ENCODE measurements around the gene RAB24.
"Not testable (repeated sequence)": the region's sequence is repeated elsewhere in the genome, so short reads cannot be mapped to it uniquely, and the experiment has no call there.

Gene RAB24

DNA sequence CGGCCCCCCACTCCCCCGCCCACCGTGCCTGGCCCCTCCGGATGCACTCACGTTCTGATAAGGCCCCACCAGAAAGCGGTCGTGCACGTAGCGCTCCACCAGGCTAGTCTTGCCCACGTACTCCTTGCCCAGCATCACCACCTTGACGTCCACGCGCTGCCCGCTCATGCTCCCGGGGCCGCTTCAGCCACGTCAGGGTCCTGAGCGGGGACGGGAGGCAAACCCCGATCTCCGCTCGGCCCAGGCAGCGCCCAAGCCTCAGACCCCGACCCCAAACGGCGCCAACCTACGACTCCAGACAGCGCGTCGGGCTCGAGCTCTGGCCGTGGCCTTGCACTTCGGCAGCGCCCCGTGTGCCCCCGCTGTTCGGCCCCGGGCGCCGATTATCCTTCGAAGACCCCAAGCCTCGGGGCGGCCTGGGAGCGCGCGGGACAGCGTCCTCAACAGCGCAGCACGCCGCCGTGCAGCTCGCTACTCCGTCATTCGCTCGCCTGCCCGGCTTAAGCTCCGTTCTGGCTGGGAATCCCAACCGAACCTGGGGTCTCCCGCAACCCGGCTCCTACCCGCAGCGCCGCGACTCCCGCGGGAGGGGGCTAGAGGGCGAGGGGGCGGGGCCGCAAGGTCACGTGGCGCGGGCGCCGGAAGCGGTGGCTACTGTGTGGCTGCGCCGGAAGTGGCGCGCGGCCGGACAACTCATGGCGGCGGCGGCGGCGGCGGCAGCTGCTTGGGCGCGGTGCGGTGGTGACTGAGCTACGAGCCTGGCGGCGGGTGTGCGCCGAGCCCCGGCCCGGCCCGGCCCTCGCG lies at the start of gene RAB24, which contains the start of gene PRELID1:
Gene RAB24, minus strand, starts transcription at position 599 of the 804 bp plus-strand sequence. Its CDS starts 431 bp downstream, at position 168.
Gene PRELID1, plus strand, starts transcription at position 679 of the 804 bp plus-strand sequence. CDS start 187 bp downstream, outside the sequence.
- DNase-seq (ENCODE audit: low read depth), result no peak

DNA sequence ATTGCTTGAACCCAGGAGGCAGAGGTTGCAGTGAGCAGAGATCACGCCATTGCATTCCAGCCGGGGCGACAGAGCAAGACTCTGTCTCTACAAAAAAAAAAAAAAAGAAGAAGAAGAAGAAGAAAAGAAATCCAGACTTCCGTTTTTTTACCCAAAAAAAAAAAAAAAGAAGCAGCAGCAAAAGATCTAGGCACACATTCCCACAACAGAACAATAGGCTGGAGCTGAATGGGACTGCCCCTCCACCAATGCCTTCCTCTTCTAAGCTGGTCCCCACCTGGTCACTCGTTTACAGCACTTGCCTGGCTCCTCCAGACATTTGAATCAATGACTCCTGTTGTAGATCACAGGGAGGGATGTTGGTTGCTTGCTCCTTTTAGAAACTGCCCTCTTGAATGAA lies 49.6 kb upstream of the RAB24 start:
- no peak for DNase-seq (ENCODE audit: low read depth)

DNA sequence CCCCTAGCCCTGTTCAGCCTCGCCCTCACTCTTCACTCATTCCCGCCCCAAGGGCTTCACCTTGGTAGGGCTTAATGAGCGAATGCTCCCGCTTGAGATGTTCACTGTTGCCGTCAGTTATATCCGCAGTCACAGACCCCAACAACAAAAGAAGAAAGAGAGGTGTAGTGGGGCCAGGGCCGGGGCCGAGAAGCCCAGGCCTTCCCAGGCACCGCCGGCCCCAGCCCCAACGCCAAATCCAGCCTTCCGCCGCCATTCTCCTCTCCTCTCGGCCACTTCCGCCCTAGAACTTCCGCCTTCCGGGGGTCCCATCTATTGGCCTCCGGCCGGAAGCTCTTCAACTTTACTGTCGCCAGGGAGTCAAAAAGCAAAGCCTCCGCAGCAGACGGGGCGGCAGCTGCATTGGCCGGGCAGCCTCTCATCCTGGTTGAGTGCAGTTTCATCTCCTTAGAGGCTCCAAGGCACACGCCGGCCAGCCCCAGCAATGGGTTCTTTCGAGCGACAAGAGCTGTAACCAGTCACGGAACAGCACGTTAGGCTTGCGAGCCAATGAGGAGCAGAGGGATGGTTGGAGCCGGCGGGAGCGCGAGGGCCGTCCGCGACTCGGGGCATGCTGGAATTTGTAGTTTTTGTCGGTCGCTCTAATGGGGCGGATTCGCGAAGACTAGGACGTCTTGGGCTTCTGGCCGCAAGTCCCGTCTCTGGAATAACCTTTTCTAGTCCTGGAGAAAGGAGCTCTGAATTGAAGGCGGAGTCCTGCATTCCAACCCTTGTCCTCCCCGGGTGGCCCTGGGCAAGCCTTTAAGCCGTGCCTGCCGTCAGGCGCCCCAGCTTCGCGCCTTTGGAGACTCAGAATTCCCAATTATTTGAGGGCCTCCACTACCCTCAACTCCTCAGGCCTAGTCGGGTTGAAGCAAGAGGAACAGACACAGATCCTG lies 48.1 kb upstream of the RAB24 start, which contains the start of gene LMAN2:
Gene LMAN2, minus strand, starts transcription at position 277 of the 938 bp plus-strand sequence. Its CDS starts 21 bp downstream, at position 256.
- peak; percentile 90 for DNase-seq (ENCODE audit: low read depth)

DNA sequence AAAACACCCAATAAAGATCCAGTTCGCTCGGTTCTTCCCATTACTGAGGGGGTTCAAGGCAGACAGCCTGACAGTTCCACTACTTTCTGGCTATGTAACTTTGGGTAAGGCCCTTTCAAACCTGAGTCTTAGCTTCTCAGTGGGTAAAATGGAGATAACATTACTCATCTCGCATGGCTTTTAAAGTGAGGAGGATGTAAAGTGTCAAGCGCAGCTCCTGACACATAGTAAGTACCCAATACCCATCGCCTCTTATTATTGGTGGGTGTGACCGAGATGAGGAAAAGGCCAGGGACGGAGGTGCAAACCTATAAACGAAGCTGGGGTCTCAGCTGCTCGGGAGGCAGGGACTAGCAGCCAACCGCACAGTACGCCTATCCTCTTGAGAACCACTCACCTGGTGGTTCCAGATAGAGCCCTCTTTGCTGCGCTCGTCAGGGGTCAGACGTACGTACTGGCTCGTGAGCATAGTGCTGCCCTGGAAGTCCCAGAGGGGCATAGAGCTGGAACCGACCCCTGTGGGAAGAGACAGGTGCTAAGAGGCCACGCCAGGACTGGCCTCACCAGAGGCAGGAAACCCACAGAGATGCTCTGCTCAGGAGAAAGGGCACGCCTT lies 47.4 kb upstream of the RAB24 start:
- no peak for DNase-seq (ENCODE audit: low read depth)

DNA sequence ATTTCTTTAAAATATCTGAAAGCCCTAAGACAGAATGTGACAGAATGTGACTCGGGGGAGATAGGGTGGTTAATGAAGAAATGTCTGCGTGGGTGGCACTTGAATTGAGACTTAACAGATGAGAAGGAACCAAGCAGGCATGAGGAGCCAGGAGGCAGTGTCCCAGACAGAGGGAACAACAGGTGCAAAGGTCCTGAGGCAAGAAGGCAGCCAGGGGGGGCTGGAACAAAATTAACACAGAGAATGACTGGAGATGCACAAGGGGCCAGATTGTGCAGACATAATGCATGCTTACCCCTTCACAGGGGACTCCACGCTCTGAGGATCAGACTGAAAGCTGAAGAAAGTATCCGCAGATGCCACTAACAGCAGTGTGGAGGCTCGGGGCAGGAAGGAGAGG lies 46.2 kb upstream of the RAB24 start:
- DNase-seq (ENCODE audit: low read depth), result no peak

DNA sequence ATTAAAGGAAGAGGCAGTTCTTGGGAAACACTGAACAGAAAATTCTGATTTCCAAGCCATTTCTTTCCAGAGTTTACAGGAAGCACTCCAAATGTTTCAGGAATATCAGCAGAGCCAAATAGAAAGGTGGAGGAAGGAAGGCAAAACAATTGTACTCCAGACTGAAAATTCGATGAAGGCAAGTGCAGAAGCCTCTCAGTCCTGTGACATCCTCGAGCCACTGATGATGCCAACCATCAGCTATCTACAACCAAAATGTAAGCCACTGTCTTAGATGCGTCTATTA lies 45.8 kb upstream of the RAB24 start:
- no peak for DNase-seq (ENCODE audit: low read depth)

DNA sequence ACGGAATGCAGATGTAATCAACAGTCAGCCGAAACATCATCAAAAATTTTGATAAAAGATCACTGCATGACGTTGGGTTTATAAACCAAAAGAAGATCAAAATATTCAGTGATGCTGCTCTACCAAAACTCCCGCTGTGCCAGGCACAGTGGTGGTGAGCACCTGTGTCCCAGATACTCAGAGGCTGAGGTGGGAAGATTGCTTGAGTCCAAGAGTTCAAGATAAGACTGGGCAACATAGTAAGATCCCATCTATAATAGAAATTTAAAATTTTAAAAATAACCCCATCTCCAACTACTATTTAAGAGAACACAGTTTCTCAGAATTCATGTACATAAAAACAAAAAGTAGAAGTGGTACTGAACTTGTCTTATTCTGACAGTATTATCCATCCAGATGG lies 44.2 kb upstream of the RAB24 start:
- DNase-seq (ENCODE audit: low read depth), result no peak

DNA sequence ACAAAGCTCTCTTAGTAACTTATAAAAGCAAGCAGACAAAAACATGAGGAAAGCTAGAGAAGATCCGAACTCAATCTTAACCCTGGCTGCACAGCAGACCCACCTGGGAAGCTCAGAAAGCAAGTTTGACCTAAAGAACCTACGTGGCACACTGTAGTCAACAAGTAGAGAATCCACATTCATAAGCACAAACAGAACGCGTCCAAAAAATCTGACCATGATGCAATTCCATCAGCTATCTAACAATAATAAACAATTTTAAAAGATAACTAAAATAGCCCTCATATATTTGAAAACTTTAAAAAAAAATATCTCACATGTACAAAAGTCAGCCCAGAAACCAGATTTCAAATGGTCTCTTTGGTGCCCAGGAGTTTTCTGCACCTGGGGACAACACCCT lies 43.3 kb upstream of the RAB24 start:
- DNase-seq (ENCODE audit: low read depth), result no peak

DNA sequence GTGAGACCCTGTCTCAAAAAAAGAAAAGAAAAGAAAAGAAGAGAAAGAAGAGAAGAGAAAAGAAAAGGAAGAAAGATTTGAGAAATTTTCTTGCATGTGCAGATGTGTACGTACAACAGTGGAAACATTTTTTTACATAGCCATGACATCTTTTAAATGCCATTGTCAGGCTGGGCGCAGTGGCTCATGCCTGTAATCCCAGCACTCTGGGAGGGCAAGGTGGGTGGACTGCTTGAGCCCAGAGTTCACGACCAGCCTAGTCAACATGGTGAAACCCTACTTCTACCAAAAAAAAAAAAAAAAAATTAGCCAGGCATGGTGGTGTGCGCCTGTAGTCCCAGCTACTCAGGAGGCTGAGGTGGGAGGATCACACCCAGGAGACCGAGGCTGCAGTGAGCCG lies 41.4 kb upstream of the RAB24 start:
- DNase-seq (ENCODE audit: low read depth), result no peak

DNA sequence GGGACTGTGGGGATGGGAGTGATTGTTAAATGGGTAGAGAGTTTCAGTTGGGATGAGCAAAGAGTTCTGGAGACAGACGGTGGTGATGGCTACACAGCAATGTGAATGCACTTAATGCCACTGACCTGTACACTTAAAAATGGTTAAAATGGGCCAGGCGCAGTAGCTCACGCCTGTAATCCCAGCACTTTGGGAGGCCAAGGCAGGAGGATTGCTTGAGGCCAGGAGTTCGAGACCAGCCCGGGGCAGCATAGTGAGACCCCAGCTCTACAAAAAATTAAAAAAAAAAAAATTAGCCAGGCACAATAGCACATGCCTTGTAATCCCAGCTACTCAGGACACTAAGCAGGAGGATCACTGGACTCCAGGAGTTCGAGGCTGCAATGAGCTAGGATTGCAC lies 40.3 kb upstream of the RAB24 start:
- DNase-seq (ENCODE audit: low read depth), result no peak

DNA sequence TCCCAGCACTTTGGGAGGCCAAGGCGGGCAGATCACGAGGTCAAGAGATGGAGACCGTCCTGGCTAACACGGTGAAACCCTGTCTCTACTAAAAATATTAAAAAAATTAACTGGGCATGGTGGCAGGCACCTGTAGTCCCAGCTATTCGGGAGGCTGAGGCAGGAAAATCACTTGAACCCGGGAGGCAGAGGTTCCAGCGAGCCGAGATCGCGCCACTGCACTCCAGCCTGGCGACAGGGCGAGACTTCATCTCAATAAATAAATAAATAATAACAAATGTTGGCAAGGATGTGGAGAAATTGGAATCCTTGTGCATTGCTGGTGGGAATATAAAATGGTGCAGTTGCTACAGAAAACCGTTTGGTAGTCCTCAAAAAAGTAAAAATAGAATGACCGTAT lies 39.5 kb upstream of the RAB24 start:
- not testable (repeated sequence) for DNase-seq (ENCODE audit: low read depth)

DNA sequence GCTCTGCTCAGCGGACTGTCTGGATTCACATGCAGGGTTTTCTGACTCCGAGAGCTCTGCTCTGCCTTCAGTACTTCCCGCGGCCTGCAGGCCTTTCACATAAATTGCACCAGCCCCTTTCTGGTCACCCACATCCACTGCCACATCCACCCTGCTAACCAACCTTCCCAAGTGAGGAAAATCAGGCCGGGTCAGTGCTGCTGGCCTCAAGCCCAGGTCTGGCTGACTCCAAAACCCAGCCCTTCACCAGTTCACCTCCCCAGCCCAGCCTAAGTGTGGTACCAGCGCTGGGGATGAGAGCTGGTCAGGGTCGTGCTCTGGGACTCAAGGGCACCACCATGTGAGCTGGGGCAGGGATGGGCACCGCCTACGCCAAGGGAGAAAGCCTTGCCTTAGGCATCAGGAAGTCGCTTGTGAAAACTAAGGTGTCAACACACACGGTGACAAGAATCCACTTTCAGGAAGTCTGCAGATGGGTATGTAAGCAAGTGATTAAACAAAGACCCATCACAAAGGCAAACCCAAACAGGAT lies 35.7 kb upstream of the RAB24 start:
- DNase-seq (ENCODE audit: low read depth), result no peak

DNA sequence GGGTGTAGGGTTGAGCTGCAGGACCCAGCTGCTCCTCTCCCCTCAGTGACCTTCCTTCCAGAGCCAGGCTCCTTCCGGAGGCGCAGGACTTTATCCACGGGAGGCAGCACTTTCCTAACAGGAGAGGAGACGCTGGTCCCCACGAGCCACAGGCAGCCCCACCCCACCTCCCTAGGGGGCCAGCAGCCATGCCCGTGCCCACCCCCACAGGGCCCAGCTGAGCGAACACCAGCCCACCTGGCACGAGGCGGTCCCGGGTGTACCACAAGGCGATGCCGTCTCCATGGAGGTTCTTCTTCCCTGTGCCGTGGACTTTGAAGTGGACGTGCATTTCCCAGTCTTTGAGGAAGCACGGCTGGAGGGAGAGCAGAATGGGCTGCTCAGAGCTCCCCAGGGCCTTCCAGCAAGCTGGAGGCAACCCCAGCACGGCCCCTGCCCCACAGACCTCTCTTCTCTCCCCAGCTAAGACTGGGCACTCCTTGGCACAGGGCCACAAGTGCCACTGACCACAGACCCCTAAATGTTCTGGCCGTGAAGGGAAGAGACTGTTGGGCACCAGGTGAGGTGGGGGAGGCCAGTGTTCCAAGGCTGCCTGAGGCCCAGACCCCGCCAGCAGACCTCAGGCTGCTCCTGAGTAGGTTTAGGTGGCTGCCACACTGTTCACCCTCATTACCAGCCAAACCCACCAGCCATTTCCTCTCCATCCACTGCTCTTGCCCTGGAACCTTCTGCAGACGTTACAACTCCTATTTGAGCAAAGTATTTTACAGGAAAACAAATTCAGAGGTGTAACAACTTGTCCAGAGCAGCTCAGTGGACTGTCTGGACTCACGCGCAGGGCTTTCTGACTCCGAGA lies 35.0 kb upstream of the RAB24 start:
- no peak for DNase-seq (ENCODE audit: low read depth)

DNA sequence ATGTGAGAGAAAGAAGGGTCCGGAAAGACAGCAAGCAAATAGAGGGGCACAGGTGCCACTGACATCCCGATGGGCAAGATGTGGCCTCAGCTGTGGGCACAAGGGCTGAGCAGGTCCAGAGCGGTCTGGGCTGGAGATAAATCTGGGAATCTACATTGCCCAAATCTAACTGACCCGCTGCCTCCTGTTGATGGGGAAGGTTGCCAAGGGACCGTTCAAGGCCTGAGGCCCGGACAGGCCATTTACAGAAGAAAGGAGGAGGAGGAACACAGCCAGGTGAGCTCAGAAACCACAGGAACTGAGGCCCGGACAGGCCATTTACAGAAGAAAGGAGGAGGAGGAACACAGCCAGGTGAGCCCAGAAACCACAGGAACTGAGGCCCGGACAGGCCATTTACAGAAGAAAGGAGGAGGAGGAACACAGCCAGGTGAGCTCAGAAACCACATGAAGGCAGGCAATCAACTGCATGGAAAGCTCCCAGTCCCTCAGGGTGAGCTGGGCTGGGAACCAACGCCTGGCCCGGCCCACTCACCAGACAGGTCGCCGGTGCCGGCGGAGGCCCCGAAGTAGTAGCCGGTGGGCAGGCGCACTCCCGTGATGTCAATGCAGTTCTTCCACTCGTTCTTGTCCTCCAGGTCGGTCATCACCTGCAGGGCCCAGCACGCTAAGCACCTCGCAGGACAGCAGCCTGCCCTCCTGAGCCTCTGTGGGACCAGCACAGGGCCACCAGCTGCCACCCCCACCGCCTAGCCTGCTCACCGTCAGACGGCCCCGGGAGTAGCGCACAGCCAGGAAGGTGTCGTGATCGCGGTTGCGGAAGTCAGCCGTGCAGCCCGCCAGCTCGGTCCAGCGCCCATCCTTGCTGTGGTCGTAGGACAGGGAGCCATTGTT lies 33.3 kb upstream of the RAB24 start:
- DNase-seq (ENCODE audit: low read depth), result no peak

DNA sequence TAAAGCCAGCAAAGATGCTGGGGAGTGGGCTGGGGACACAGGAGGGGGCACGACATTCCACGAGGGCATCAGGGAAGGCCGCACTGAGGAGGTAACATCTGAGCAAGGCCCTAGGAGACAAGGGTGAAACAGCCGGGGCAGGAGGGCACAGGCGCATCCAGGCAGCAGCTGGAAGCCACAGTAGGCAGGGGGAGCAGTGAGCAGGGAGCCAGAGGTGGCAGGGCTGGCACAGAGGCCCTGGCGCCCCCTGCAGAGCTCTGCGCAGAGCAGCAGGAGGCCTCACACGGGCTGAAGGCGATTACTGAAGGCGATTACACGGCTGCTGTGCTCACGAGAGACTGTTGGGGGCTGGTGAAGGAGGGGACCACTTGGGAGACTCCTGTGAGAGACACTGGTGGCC lies 32.6 kb upstream of the RAB24 start:
- no peak for DNase-seq (ENCODE audit: low read depth)

DNA sequence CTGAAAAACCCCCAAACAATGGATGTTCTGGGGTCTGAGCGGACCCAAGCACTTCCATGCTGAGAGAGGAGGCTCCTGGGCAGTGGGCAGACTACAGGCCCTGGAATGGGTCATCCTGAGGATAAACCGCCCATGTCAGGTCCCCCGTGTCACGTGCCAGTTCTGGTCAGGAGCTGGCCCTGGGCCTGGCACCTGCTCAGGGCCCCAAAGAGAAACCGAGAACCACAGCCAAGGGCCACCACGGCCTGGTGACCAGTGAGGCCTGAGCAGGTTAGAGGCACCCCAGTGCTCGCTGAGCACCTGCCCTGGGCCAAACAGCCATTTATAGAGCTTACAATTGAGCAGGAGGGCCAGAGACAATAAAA lies 32.2 kb upstream of the RAB24 start:
- DNase-seq (ENCODE audit: low read depth), result no peak

DNA sequence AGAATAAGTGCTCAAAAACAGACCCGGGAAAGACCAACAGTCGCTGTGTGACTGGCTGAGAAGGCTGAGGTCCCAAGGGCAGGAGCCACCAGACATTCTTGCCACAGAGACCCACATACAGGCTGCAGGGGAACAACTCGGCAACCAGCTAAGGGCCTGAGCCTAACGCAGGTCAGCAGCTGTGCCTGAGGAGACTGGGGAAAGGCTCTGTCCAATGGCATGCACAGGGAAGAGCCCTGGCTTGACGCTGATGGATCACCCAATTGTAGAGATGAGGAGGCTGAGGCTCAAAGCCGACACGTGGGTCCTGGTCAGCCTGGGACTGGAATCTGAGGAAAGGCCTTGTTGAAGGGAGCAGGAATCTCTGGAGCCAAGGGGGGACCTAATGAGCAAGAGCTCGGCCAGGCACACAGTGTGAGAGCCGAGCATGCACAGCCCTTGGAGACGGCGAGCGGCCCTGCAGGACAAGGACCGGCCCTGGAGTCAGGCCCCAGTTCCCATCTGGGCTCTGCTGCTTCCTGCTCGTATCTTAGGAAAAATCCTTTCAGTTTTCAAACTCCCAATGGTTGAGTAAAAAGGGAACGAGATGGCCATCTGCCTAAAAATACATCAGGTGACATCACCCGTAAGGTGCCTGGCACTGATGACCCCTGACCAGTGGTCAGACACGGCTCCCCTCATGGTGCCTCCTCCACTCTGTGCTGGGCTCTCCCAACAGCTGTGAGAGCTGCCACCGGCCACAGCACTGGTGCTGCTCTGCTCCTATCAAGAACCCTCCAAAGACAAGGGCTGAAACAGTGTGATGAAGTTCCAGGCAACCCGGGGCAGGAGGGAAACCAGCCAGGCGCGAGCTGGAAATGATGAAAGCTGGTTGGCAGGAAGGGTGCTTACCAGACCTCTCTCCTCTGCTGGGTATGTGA lies 31.5 kb upstream of the RAB24 start:
- DNase-seq (ENCODE audit: low read depth), result no peak

DNA sequence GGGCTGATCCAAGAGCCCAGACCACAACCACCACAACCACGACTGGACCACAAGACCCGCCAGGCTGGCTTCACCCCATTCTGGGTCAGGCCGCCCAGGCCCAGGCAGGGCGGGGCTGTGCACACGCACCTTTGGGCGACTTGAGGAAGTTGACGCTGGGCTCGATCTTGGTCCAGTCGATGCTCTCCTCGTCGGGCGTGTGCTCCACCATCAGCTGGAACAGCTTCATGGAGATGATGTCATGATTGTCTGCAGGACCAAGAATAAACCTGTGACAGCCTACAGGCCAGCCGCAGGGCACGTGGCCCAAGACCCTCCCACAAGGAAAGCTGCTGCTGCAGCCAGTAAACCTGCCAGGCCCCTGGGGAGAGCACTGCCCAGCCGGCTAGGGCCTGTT lies 30.6 kb upstream of the RAB24 start:
- DNase-seq (ENCODE audit: low read depth), result no peak

DNA sequence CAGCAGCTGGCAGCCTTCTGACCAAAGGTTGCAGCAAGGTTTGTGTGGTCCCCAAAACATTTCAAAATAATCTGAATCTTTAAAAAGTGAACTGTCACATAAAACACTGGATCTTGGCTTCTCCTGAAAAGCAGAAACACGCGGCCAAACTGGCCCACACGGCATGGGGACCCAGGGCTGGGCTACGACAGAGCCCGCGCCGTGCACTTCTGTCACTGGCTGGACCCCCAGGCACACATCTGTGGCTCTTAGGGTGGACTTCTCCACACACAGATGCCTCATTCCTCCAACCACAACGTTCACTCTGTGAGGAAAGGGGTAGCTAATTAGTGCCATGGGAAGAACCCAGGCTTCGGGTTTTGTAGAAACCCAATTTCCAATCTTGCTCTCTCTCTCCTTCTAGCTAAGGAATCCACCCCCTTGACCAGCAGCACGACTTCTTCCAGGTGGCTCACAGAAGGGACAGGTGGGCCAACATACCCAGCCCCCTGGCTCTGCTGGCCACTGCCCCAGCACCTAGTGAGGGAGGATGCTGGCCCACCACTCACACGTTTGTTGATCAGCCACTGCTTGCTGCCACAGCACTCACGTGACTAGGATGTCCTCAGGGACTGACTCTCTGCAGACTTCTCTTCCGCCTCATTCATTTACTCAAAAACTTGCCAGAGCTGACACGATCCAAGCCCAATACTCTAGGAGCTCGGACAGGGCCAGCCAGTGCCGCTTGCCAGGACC lies 30.1 kb upstream of the RAB24 start:
- no peak for DNase-seq (ENCODE audit: low read depth)
